HG03521 (cell line): Measurements from ENCODE around the gene GPR150.
"Not testable (repeated sequence)": the region's sequence is repeated elsewhere in the genome, so short reads cannot be mapped to it uniquely, and the experiment has no call there.

Source experiments
- ATAC-seq: cut with Tn5 transposase; IDR thresholded peaks from one replicate; pipeline ENCODE4 v1.9.1; 2021; ENCODE audit warnings: mild to moderate bottlenecking, moderate library complexity; ENCODE audit not compliant: unreplicated experiment

The GPR150 gene

GRCh38 chr5:95621839-95622629 lies 2.1 kb downstream of the GPR150 start:
- no peak for ATAC-seq

- no peak for ATAC-seq
These were observed 3.8 kb downstream of the GPR150 start for GRCh38 chr5:95623706-95624105.

- ATAC-seq = no peak
These were observed 4.5 kb downstream of the GPR150 start for GRCh38 chr5:95624368-95624767.

- no peak for ATAC-seq
These were observed 6.8 kb downstream of the GPR150 start for GRCh38 chr5:95626701-95627100.

- ATAC-seq = no peak
These were observed 8.3 kb downstream of the GPR150 start for GRCh38 chr5:95627971-95628810.

- no peak for ATAC-seq
These were observed 9.0 kb downstream of the GPR150 start for GRCh38 chr5:95628933-95629332.

GRCh38 chr5:95630394-95630917 lies 10.6 kb downstream of the GPR150 start:
- ATAC-seq = no peak

- peak; percentile 9 for ATAC-seq
These were observed 11.5 kb downstream of the GPR150 start for GRCh38 chr5:95631255-95631958.

- ATAC-seq = peak; percentile 90
These were observed 12.2 kb downstream of the GPR150 start for GRCh38 chr5:95631991-95632675.

GRCh38 chr5:95632942-95633341 lies 13.1 kb downstream of the GPR150 start:
- not testable (repeated sequence) for ATAC-seq

GRCh38 chr5:95633671-95634070 lies 13.8 kb downstream of the GPR150 start:
- no peak for ATAC-seq

- no peak for ATAC-seq
These were observed 14.2 kb downstream of the GPR150 start for GRCh38 chr5:95634081-95634480.

- ATAC-seq = no peak
These were observed 18.7 kb downstream of the GPR150 start for GRCh38 chr5:95638632-95639031.

- no peak for ATAC-seq
These were observed 21.9 kb downstream of the GPR150 start for GRCh38 chr5:95641741-95642220.

GRCh38 chr5:95643152-95643551 lies 23.3 kb downstream of the GPR150 start:
- no peak for ATAC-seq

- peak; percentile 33 for ATAC-seq
These were observed 24.6 kb downstream of the GPR150 start for GRCh38 chr5:95644351-95645042.

- not testable (repeated sequence) for ATAC-seq
These were observed 26.3 kb downstream of the GPR150 start for GRCh38 chr5:95646226-95646568.

GRCh38 chr5:95646569-95647431 lies 26.9 kb downstream of the GPR150 start, which contains the start of gene RFESD:
Gene RFESD, plus strand, starts transcription at chr5:95646777. Its CDS starts 5,495 bp downstream, at chr5:95652272.
- ATAC-seq = peak; percentile 97
